ENCODE data around the gene MATR3. TPM values are rescaled to one million over a fixed set of nuclear protein-coding genes. Genes with fewer than 3 reads are reported as not detected.
A peak's percentile ranks its signal among the peaks of the same experiment; 100 is the strongest.

The MATR3 gene
- total RNA-seq, 2 experiments from 2014 or later: 376 to 401 TPM

GRCh38 chr5:139312075-139312474, 18.5 kb downstream of the MATR3 start:
- no peaks in the 10 kb centered on the region for H3K27me3 Mint-ChIP-seq
- Histone ChIP-seq H3K9me3 (ENCODE audit: control insufficient read depth in 1 of 2, insufficient read depth in 1 of 2, low read length in 2 of 2) (no peaks in the 10 kb centered on the region), H3K4me1 (ENCODE audit: insufficient read depth, low read length) (peaks cover 30% of the 10 kb centered on the region), H3K36me3 (ENCODE audit: insufficient read depth, low read length) (peaks cover 41% of the 10 kb centered on the region), H3K27me3 (ENCODE audit: control insufficient read depth in 1 of 2, insufficient read depth in 2 of 2, low read length in 2 of 2) (no peaks in the 10 kb centered on the region), H3K27ac (ENCODE audit: low read depth in 1 of 2, low read length in 2 of 2) (no peak overlapping the region), H3K4me3 (ENCODE audit: low read length) (no peak overlapping the region)
- POLR2A ChIA-PET: interaction anchor here (0.7 to 5.2 kb wide), 5 partner anchors 16 to 40 kb away, joined by 3 to 36 read pairs (median 4); partner anchors contain the start of genes MATR3 and PAIP2
- no peaks in the 10 kb centered on the region for H3K9me3 Mint-ChIP-seq
- H3K4me1 Mint-ChIP-seq (ENCODE audit: low read depth): peaks cover 78% of the 10 kb centered on the region
- intact Hi-C loops (cut with DNase I, micrococcal nuclease): no loop called here
- H3K4me3 Mint-ChIP-seq: peak overlapping the region; percentile 32
- peaks cover 66% of the 10 kb centered on the region for H3K36me3 Mint-ChIP-seq (ENCODE audit: low read depth)
- ATAC-seq (ENCODE audit: poor library complexity) (no peak), DNase-seq (no peak)
- CTCF ChIA-PET: no interaction called here
- no peak overlapping the region for H3K27ac Mint-ChIP-seq
- no peak for TF ChIP-seq CTCF (IDR thresholded peaks at IDR 0.05)

- POLR2A ChIA-PET: interaction anchor here (2.5 kb wide), 1 partner anchor 28 kb away, joined by 11 read pairs; the partner anchor contains the start of gene PAIP2
- ATAC-seq (ENCODE audit: poor library complexity): no peak
- intact Hi-C loops (cut with DNase I, micrococcal nuclease): no loop called here
- no peak overlapping the region for H3K27ac Mint-ChIP-seq
- peaks cover 69% of the 10 kb centered on the region for H3K36me3 Mint-ChIP-seq (ENCODE audit: low read depth)
- CTCF ChIA-PET: no interaction called here
- no peak for DNase-seq
- H3K27me3 Mint-ChIP-seq: no peaks in the 10 kb centered on the region
- Histone ChIP-seq H3K9me3 (ENCODE audit: control insufficient read depth in 1 of 2, insufficient read depth in 1 of 2, low read length in 2 of 2) (no peaks in the 10 kb centered on the region), H3K36me3 (ENCODE audit: insufficient read depth, low read length) (peaks cover 58% of the 10 kb centered on the region), H3K27me3 (ENCODE audit: control insufficient read depth in 1 of 2, insufficient read depth in 2 of 2, low read length in 2 of 2) (no peaks in the 10 kb centered on the region), H3K27ac (ENCODE audit: low read depth in 1 of 2, low read length in 2 of 2) (no peak overlapping the region), H3K4me3 (ENCODE audit: low read length) (no peak overlapping the region), H3K4me1 (ENCODE audit: insufficient read depth, low read length) (peaks cover 19% of the 10 kb centered on the region)
- H3K9me3 Mint-ChIP-seq: no peaks in the 10 kb centered on the region
- H3K4me3 Mint-ChIP-seq: no peak overlapping the region
- no peak for TF ChIP-seq CTCF (IDR thresholded peaks at IDR 0.05)
- H3K4me1 Mint-ChIP-seq (ENCODE audit: low read depth): peaks cover 59% of the 10 kb centered on the region
Measured at GRCh38 chr5:139314276-139314675, 20.7 kb downstream of the MATR3 start.

DNA sequence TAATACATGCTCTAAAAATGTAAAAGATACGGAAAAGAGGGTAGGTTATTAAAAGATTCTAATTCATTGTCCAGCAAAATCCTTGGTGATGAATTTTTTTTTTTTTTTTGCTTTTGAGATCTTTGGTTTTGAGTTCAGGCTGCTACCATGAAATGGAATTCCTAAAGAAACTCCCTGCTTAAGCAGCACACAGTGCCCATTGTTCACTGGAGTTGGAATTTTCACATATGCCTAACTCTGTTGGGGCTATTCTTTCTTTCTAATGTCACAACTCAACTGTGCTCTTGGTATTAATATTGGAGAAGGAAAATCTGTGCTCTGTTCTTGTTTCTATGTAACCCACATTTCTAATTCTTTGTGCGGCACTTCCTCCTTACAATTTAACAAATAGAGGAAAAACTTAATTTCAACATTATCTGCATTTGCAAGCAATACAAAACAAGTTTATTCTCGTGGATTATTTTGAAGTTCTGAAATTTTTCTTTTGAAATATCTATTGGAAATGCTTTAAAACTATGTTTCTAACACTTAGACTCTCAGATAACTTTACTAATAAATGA, 21.6 kb downstream of the MATR3 start:
- Mint-ChIP-seq H3K4me3 (peak overlapping the region; percentile 13), H3K27ac (peak overlapping the region; percentile 51), H3K9me3 (no peaks in the 10 kb centered on the region), H3K36me3 (ENCODE audit: low read depth) (peaks cover 69% of the 10 kb centered on the region), H3K27me3 (no peaks in the 10 kb centered on the region), H3K4me1 (ENCODE audit: low read depth) (peaks cover 51% of the 10 kb centered on the region)
- TF ChIP-seq CTCF (IDR thresholded peaks at IDR 0.05): no peak
- POLR2A ChIA-PET: interaction anchor here (1.3 kb wide), 1 partner anchor 29 kb away, joined by 3 read pairs; no protein-coding TSS in a partner anchor
- CTCF ChIA-PET: no interaction called here
- no peak overlapping the region for H3K4me3 ChIP-seq (ENCODE audit: low read length)
- no peaks in the 10 kb centered on the region for H3K27me3 ChIP-seq (ENCODE audit: control insufficient read depth in 1 of 2, insufficient read depth in 2 of 2, low read length in 2 of 2)
- intact Hi-C loops (cut with DNase I, micrococcal nuclease): no loop called here
- ATAC-seq (ENCODE audit: poor library complexity) (no peak), DNase-seq (no peak)
- H3K36me3 ChIP-seq (ENCODE audit: insufficient read depth, low read length): peaks cover 66% of the 10 kb centered on the region
- H3K9me3 ChIP-seq (ENCODE audit: control insufficient read depth in 1 of 2, insufficient read depth in 1 of 2, low read length in 2 of 2): no peaks in the 10 kb centered on the region
- peaks cover 19% of the 10 kb centered on the region for H3K4me1 ChIP-seq (ENCODE audit: insufficient read depth, low read length)
- H3K27ac ChIP-seq (ENCODE audit: low read depth in 1 of 2, low read length in 2 of 2): no peak overlapping the region
